Brain microvascular endothelial cell (primary cell): ENCODE measurements around the gene CXCL10.

Experiments used
- DNase-seq: peaks from one replicate; pipeline ENCODE4 v3.0.0-alpha.2; 2020
- H3K27ac ChIP-seq: fragments of 250-450 bp; sonication (Bioruptor Pico); 2 replicates; pipeline ENCODE4 v1.5.1; 2020; ENCODE audit warnings: mild to moderate bottlenecking, moderate library complexity
- H3K27me3 ChIP-seq: fragments of 250-450 bp; sonication (Bioruptor Pico); replicated peaks from 2 replicates; pipeline ENCODE4 v1.5.1; 2020; ENCODE audit warnings: mild to moderate bottlenecking
- H3K36me3 ChIP-seq: fragments of 250-450 bp; sonication (Bioruptor Pico); replicated peaks from 2 replicates; pipeline ENCODE4 v1.5.1; 2020; ENCODE audit warnings: mild to moderate bottlenecking
- H3K4me3 ChIP-seq: 2 replicates; pipeline ENCODE4 v1.5.1; 2011; ENCODE audit warnings: low read depth, mild to moderate bottlenecking, control low read depth, low read length, moderate library complexity
- in situ Hi-C: cut with HindIII; loops from 2 replicates; pipeline ENCODE4 v1.10.0; 2017; ENCODE audit warnings: low sequenced_read_pairs, low pct_ligation_motif_present
- TF ChIP-seq, protein P1 (sequence below): IDR thresholded peaks from 2 replicates; pipeline ENCODE4 v1.5.1; 2011; ENCODE audit warnings: low read depth, mild to moderate bottlenecking, moderate library complexity, low read length, control low read depth, inconsistent platforms; ENCODE audit errors: missing control alignments

The CXCL10 gene

DNA sequence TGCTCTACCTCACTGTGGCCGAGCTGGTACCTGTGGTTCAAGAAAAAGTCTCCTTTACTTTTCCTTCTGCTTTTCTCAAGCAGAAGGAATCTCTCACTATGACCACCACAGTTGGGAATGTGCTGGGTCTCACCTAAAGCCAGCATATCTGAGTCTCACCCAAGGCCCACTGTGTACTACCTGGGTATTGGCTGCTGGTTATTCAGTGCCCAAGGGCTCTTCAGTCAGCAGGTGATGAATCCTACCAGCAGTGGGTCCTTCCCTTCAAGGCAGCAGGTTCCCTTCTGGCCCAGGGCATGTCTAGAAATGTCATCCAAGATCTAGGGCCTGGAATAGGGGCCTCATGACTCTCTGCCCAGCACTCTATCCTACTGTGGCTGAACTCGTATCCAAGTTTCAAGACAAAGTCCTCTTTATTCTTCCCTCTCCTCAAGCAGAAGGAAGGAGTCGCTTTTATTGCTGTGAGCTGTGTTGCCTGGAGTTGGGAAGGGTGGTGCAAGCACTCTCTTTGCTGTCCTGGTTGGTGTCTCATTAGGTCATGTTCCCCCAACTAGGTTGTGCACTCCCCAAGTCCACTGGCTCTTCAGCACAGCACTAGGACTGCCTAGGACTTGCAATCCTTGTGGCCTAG lies 6.1 kb downstream of the CXCL10 start:
- H3K4me3 ChIP-seq = no peak overlapping the region
- H3K36me3 ChIP-seq = no peaks in the 10 kb centered on the region
- peaks cover 2% of the 10 kb centered on the region for H3K27me3 ChIP-seq
- no peak overlapping the region for H3K27ac ChIP-seq
- in situ Hi-C loops = no loop called here
- TF ChIP-seq, protein P1, sequence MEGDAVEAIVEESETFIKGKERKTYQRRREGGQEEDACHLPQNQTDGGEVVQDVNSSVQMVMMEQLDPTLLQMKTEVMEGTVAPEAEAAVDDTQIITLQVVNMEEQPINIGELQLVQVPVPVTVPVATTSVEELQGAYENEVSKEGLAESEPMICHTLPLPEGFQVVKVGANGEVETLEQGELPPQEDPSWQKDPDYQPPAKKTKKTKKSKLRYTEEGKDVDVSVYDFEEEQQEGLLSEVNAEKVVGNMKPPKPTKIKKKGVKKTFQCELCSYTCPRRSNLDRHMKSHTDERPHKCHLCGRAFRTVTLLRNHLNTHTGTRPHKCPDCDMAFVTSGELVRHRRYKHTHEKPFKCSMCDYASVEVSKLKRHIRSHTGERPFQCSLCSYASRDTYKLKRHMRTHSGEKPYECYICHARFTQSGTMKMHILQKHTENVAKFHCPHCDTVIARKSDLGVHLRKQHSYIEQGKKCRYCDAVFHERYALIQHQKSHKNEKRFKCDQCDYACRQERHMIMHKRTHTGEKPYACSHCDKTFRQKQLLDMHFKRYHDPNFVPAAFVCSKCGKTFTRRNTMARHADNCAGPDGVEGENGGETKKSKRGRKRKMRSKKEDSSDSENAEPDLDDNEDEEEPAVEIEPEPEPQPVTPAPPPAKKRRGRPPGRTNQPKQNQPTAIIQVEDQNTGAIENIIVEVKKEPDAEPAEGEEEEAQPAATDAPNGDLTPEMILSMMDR = no peak
- no peak for DNase-seq

- no peaks in the 10 kb centered on the region for H3K36me3 ChIP-seq
- no peak overlapping the region for H3K27ac ChIP-seq
- no peak overlapping the region for H3K4me3 ChIP-seq
- no peak for DNase-seq
- H3K27me3 ChIP-seq = no peaks in the 10 kb centered on the region
- TF ChIP-seq, protein P1 = no peak
- in situ Hi-C loops = no loop called here
Observed at GRCh38 chr4:76016393-76016792, 6.9 kb downstream of the CXCL10 start.

GRCh38 chr4:76013540-76013939 lies 9.8 kb downstream of the CXCL10 start:
- TF ChIP-seq, protein P1 = no peak
- Histone ChIP-seq H3K4me3 (no peak overlapping the region), H3K36me3 (no peaks in the 10 kb centered on the region), H3K27me3 (no peaks in the 10 kb centered on the region), H3K27ac (no peak overlapping the region)
- in situ Hi-C loops = no loop called here
- no peak for DNase-seq

GRCh38 chr4:76012388-76012801 lies 10.9 kb downstream of the CXCL10 start:
- no peak for DNase-seq
- in situ Hi-C loops = no loop called here
- H3K27ac ChIP-seq = no peak overlapping the region
- no peaks in the 10 kb centered on the region for H3K27me3 ChIP-seq
- H3K4me3 ChIP-seq = no peak overlapping the region
- no peaks in the 10 kb centered on the region for H3K36me3 ChIP-seq
- TF ChIP-seq, protein P1 = no peak

- TF ChIP-seq, protein P1 = no peak
- H3K27me3 ChIP-seq = no peaks in the 10 kb centered on the region
- DNase-seq = peak; percentile 72
- in situ Hi-C loops = no loop called here
- no peaks in the 10 kb centered on the region for H3K36me3 ChIP-seq
- peak overlapping the region; percentile 30 for H3K27ac ChIP-seq
- no peak overlapping the region for H3K4me3 ChIP-seq
Observed at GRCh38 chr4:76011700-76012387, 11.5 kb downstream of the CXCL10 start.
